HG03097 (cell line): ENCODE results near the gene DPP10.
"Not testable (repeated sequence)": the region's sequence is repeated elsewhere in the genome, so short reads cannot be mapped to it uniquely, and the experiment has no call there.

Source experiments
- ATAC-seq: cut with Tn5 transposase; IDR thresholded peaks from one replicate; pipeline ENCODE4 v1.9.1; 2021; ENCODE audit not compliant: unreplicated experiment, low FRiP score

The DPP10 gene

GRCh38 chr2:114926303-114926702 is 483.9 kb downstream of the DPP10 start:
- ATAC-seq = no peak

- ATAC-seq = no peak
Measured at GRCh38 chr2:114929225-114929624, 486.8 kb downstream of the DPP10 start.

- ATAC-seq = no peak
Measured at GRCh38 chr2:114933671-114934241, 491.3 kb downstream of the DPP10 start.

- ATAC-seq = no peak
Measured at GRCh38 chr2:114935031-114935430, 492.6 kb downstream of the DPP10 start.

- ATAC-seq = no peak
Measured at GRCh38 chr2:114937366-114937930, 495.0 kb downstream of the DPP10 start.

GRCh38 chr2:114940785-114941458 is 498.5 kb downstream of the DPP10 start:
- ATAC-seq = no peak

GRCh38 chr2:114949228-114949804 is 506.9 kb downstream of the DPP10 start:
- ATAC-seq = no peak

- no peak for ATAC-seq
Measured at GRCh38 chr2:114960389-114960788, 517.9 kb downstream of the DPP10 start.

GRCh38 chr2:114962532-114962931 is 520.1 kb downstream of the DPP10 start:
- ATAC-seq = no peak

- ATAC-seq = no peak
Measured at GRCh38 chr2:114968748-114969400, 526.4 kb downstream of the DPP10 start.

GRCh38 chr2:115004321-115004720 is 561.9 kb downstream of the DPP10 start:
- not testable (repeated sequence) for ATAC-seq

- ATAC-seq = no peak
Measured at GRCh38 chr2:115011721-115012120, 569.3 kb downstream of the DPP10 start.

GRCh38 chr2:115022013-115022412 is 579.6 kb downstream of the DPP10 start:
- not testable (repeated sequence) for ATAC-seq

GRCh38 chr2:115034801-115035200 is 592.4 kb downstream of the DPP10 start:
- ATAC-seq = no peak

- no peak for ATAC-seq
Measured at GRCh38 chr2:115036818-115037217, 594.4 kb downstream of the DPP10 start.

GRCh38 chr2:115057473-115057872 is 615.0 kb downstream of the DPP10 start:
- ATAC-seq = no peak

- ATAC-seq = no peak
Measured at GRCh38 chr2:115070002-115070401, 627.6 kb downstream of the DPP10 start.

GRCh38 chr2:115071534-115071933 is 629.1 kb downstream of the DPP10 start:
- ATAC-seq = no peak

- no peak for ATAC-seq
Measured at GRCh38 chr2:115075800-115076199, 633.4 kb downstream of the DPP10 start.

GRCh38 chr2:115077626-115078025 is 635.2 kb downstream of the DPP10 start:
- no peak for ATAC-seq

GRCh38 chr2:115083225-115083624 is 640.8 kb downstream of the DPP10 start:
- no peak for ATAC-seq
